Ovary (tissue), 9 donors: ENCODE data around the gene STPG3. TPM values are rescaled to one million over a fixed set of nuclear protein-coding genes. Genes with fewer than 3 reads are reported as not detected.

Experiments used
- DNase-seq, 5 donors: peaks; one replicate each; pipeline ENCODE4 v3.0.0-alpha.2; 2019 to 2020
- H3K27ac ChIP-seq, 2 donors: fragments of 200-600 bp; one replicate each; pipeline versions ENCODE4 v1.5.1 to v1.8.0; 2019 to 2022
- H3K27me3 ChIP-seq: fragments of 200-600 bp; one replicate; pipeline ENCODE4 v1.8.0; 2022
- H3K36me3 ChIP-seq: fragments of 200-600 bp; sonication (generic); one replicate; pipeline ENCODE4 v1.5.1; 2019
- H3K4me1 ChIP-seq: one replicate; pipeline ENCODE4 v1.8.1; 2013; ENCODE audit warnings: mild to moderate bottlenecking, moderate library complexity; ENCODE audit not compliant: insufficient read depth
- H3K4me3 ChIP-seq: fragments of 200-600 bp; sonication (generic); one replicate; pipeline ENCODE4 v1.5.1; 2017
- H3K9me3 ChIP-seq, 2 donors: fragments of 200-600 bp in 1 of 2; sonication (generic) in 1 of 2; one replicate each; pipeline versions ENCODE4 v1.5.1 to v1.8.1; 2013 to 2019; ENCODE audit warnings: mild to moderate bottlenecking in 1 of 2, moderate library complexity in 1 of 2
- EP300 ChIP-seq: sonication (generic); formaldehyde crosslinking; IDR thresholded peaks from one replicate; pipeline ENCODE4 v1.6.1; 2017; ENCODE audit warnings: antibody characterized with exemption
- POLR2A ChIP-seq: fragments of 450-650 bp; IDR thresholded peaks from one replicate; pipeline ENCODE4 v1.6.1; 2017; ENCODE audit warnings: antibody characterized with exemption, mild to moderate bottlenecking, moderate library complexity
- WGBS, 3 donors: extraction: QIAGEN DNeasy Blood & Tissue Kit in 1 of 3; methylation state at CpG; one replicate each; pipeline versions ENCODE4 v1.1.5 to v1.1.7; 2013 to 2017; 5-methylcytosine and 5-hydroxymethylcytosine counted together
- intact Hi-C, 4 donors: fragments of 100-400 bp; cut with DNase I; formaldehyde crosslinking; loops; one replicate each; pipeline versions ENCODE4 v1.11.0 to v1.15.1; 2022 to 2023
- polyA plus RNA-seq, 2 donors: library from polyadenylated mRNA; stranded (reverse); fragments of 200-250 nt in 1 of 2; fragments of 350-450 nt in 1 of 2; fragmentation: Illumina TruSeq in 1 of 2; extraction: RNeasy Lipid Tissue Mini Kit (QIAGEN cat#74804) in 1 of 2; gene quantifications; one replicate each; pipeline ENCODE4 v1.2.3, GENCODE V29; 2013 to 2014
- total RNA-seq, 7 donors: library from RNA; depleted of rRNA in 2 of 7; stranded (reverse); fragments of >200 nt in 2 of 7; fragmentation: NEBNext Ultra II Directional in 3 of 7; extraction: Animal tissue kit (Norgen Biotek cat#: 25700) in 3 of 7; gene quantifications; one replicate each; pipeline versions ENCODE4 v1.1.0 to v1.2.4, GENCODE V29; 2016 to 2023
- TF ChIP-seq, protein P1 (sequence below), 3 donors: fragments of 450-650 bp in 2 of 3; fragments of 200-600 bp in 1 of 3; IDR thresholded peaks; one replicate each; pipeline versions ENCODE4 v1.5.1 to v1.8.0; 2016 to 2022; ENCODE audit warnings: antibody characterized with exemption in 3 of 3, mild to moderate bottlenecking in 1 of 3
- donor health status: DM: no; HTN: no; CAD: no; lungs with moderate emphysema.
- donor health status: DM: no; HTN: no; CAD: no.
- donor health status: Bipolar disorder and iron deficiency.
- donor health status: DM: yes; HTN: yes; CAD: no.
- donor health status: DM: no; HTN: no; CAD: no.
- donor health status: DM: yes; HTN: yes; CAD: no.

STPG3 gene
- total and polyA plus RNA-seq, 9 donors, result not detected

DNA sequence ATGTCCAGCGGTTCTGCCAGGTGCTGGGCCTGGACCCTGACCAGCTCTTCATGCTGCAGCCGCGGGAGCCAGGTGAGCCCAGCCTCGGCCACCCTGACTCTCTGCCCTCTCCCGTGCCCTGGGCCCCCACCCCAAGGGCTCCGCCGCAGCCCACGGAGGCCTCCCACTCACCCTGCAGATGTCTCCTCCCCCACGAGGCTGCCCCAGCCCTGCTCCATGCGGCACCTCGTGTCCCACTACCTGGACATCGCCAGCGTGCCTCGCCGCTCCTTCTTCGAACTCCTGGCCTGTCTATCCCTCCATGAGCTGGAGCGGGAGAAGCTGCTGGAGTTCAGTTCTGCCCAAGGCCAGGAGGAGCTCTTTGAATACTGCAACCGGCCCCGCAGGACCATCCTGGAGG lies 36.5 kb upstream of the STPG3 start:
- no peaks in the 10 kb centered on the region for H3K9me3 ChIP-seq
- intact Hi-C loops, result no loop called here
- no peak overlapping the region for H3K27ac ChIP-seq
- H3K4me1 ChIP-seq, result peaks cover 5% of the 10 kb centered on the region
- no peak overlapping the region for H3K4me3 ChIP-seq
- no peaks in the 10 kb centered on the region for H3K27me3 ChIP-seq
- TF ChIP-seq, protein P1, sequence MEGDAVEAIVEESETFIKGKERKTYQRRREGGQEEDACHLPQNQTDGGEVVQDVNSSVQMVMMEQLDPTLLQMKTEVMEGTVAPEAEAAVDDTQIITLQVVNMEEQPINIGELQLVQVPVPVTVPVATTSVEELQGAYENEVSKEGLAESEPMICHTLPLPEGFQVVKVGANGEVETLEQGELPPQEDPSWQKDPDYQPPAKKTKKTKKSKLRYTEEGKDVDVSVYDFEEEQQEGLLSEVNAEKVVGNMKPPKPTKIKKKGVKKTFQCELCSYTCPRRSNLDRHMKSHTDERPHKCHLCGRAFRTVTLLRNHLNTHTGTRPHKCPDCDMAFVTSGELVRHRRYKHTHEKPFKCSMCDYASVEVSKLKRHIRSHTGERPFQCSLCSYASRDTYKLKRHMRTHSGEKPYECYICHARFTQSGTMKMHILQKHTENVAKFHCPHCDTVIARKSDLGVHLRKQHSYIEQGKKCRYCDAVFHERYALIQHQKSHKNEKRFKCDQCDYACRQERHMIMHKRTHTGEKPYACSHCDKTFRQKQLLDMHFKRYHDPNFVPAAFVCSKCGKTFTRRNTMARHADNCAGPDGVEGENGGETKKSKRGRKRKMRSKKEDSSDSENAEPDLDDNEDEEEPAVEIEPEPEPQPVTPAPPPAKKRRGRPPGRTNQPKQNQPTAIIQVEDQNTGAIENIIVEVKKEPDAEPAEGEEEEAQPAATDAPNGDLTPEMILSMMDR (IDR thresholded peaks at IDR 0.05), result no peak
- TF ChIP-seq EP300 (no peak), POLR2A (no peak)
- H3K36me3 ChIP-seq, result no peaks in the 10 kb centered on the region
- no peak for DNase-seq
- 75 to 79% (median 77%) methylated on average over 19 of the region's 19 CpGs for WGBS, 3 donors

DNA sequence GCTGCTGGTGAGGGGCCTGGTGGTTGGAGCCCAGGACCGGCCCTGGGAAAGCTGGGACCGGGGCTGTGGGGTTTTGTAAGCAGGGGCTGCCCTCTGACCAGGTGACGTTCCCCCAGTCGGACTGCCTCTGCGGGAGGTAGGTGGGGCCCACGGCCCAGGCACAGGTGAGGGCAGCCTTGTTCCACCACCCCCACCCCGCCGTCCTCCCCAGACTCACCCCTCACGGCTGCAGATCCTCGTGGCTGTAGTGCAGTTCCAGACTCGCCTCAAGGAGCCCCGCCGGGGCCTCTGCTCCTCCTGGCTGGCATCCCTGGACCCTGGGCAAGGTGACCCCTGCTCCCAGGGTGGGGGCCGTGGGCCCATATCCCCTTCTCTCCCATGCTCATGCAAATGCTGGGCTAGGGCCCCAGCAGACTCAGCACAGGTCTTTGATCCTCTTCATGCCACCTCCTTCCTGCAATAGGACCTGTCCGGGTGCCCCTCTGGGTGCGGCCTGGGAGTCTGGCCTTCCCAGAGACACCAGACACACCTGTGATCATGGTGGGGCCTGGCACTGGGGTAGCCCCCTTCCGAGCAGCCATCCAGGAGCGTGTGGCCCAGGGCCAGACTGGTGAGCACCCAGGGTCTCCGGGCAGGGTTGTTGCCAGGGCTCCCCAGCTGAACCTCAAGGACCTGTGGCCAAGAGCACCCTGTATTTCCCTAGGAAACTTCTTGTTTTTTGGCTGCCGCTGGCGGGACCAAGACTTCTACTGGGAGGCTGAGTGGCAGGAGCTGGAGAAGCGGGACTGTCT lies 35.7 kb upstream of the STPG3 start:
- DNase-seq, result no peak
- Histone ChIP-seq H3K27me3 (no peaks in the 10 kb centered on the region), H3K4me1 (peaks cover 5% of the 10 kb centered on the region), H3K9me3 (no peaks in the 10 kb centered on the region), H3K27ac (no peak overlapping the region), H3K4me3 (no peak overlapping the region), H3K36me3 (no peaks in the 10 kb centered on the region)
- 89 to 91% (median 90%) methylated on average over 21 to 22 of the region's 22 CpGs for WGBS, 3 donors
- intact Hi-C loops, result no loop called here
- TF ChIP-seq POLR2A (no peak), EP300 (no peak)
- TF ChIP-seq, protein P1 (IDR thresholded peaks at IDR 0.05), result no peak

DNA sequence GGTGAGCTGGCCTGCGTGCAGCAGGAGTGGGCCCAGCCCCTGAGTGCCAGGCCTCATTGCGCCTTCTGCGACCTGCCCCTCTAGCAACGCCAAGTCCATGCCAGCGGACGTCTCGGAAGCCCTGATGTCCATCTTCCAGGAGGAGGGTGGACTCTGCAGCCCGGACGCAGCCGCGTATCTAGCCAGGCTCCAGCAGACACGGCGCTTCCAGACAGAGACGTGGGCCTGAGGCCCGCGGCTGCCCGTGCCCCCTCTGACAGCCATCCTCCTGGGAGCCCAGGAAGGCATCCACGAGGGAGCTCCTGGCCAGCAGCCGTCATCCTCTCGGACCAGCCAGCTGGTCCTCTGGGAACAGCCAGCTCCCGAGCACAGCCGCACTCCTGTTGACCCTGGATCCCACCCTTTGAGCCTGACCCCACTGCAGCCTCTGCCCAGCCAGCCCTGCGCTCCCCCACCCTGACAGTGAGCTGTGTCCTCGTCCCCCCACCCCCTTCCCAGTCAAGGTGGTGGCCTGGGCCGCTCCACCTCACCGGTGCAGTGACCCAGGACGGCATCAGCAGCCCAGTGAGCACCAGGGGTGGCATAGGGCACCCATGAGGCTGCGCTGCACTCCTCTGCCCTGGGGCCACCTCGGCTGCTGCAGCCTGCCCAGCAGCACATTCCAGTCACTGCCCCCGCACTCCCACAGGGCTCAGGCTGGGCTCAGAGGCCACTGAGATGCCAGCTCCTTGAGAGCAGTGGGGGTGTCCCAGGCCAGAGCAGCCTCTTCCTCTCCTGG lies 34.7 kb upstream of the STPG3 start:
- no peaks in the 10 kb centered on the region for H3K36me3 ChIP-seq
- 84 to 90% (median 87%) methylated on average over 29 to 30 of the region's 30 CpGs for WGBS, 3 donors
- no peaks in the 10 kb centered on the region for H3K27me3 ChIP-seq
- TF ChIP-seq, protein P1 (IDR thresholded peaks at IDR 0.05), result no peak
- no peak for TF ChIP-seq POLR2A
- TF ChIP-seq EP300, result no peak
- no peak for DNase-seq
- intact Hi-C loops, result no loop called here
- H3K27ac ChIP-seq, result no peak overlapping the region
- no peaks in the 10 kb centered on the region for H3K9me3 ChIP-seq
- no peak overlapping the region for H3K4me3 ChIP-seq
- peaks cover 5% of the 10 kb centered on the region for H3K4me1 ChIP-seq

DNA sequence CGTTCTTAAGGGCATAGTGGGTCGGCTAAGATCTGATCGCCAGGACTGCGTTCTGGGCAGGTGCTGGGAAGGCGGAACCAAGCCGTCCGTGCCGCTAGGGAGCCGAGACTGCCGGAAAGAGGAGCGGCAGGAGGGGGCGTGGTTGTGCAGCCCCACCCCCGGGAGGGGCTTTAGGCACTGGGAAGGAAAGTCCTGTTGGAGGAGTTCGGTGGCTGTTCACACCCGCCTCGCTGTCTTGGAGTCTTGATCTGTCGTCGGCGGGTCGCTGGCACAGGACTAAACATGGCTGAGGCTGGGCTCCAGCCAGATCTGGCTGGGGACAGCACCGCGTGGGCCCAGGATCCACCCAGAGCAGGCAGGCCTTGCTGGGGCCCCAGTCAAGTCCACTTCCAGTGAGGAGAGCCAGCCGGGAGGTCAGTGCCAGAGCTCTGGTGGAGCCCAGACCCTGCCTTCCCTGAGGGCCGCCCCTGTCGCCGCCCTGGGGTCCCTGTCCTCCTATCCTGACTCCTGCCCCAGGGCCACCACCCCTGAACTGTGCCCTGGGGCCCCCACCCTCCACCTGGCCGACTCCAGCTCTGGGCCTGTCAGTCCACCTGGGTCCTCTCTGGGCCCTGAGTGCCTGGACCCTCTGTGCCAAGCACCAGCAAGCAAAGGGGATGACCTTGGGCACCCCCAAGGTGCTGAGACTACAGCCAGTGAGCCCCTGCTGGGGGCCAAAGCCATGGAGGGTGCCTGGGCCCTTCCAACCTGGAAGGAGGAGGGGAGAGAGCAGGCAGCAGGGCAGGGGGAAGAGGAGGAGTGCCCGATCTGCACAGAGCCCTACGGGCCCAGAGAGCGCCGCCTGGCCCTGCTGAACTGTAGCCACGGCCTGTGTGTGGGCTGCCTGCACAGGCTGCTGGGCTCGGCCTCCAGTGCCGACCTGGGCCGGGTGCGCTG lies 33.5 kb upstream of the STPG3 start:
- Histone ChIP-seq H3K4me3 (peak overlapping the region; percentile 14), H3K4me1 (peaks cover 6% of the 10 kb centered on the region), H3K9me3 (no peaks in the 10 kb centered on the region), H3K27ac (no peak overlapping the region), H3K27me3 (no peaks in the 10 kb centered on the region), H3K36me3 (no peaks in the 10 kb centered on the region)
- 40 to 66% (median 46%) methylated on average over 16 to 36 of the region's 36 CpGs for WGBS, 3 donors
- intact Hi-C loops, result no loop called here
- DNase-seq, result peak in 3 of 5 donors; percentile 51 to 72 (median 59)
- TF ChIP-seq, protein P1 (IDR thresholded peaks at IDR 0.05), result no peak
- TF ChIP-seq EP300, result no peak
- no peak for TF ChIP-seq POLR2A
